Panc1 (cell line): ENCODE results near the gene CD320. TPM values are rescaled to one million over a fixed set of nuclear protein-coding genes. Genes with fewer than 3 reads are reported as not detected.
A peak's percentile ranks its signal among the peaks of the same experiment; 100 is the strongest.
"Not testable (repeated sequence)": the region's sequence is repeated elsewhere in the genome, so short reads cannot be mapped to it uniquely, and the experiment has no call there.

Experiments used
- ATAC-seq: fragments of 200-7000 bp; cut with Tn5 transposase; 2 replicates; pipeline ENCODE4 v1.9.1; 2020; ENCODE audit warnings: mild to moderate bottlenecking, moderate library complexity
- BruUV-seq: library from RNA; stranded (reverse); fragments of 400-500 nt; replicated peaks from 2 replicates; lab custom pipeline; 2021; lab: Mats Ljungman, UMichigan
- CTCF ChIA-PET: fragments of 300-600 bp; sonication (Branson Sonifier 250); formaldehyde crosslinking; loops from one replicate; lab custom pipeline; 2022; ENCODE audit warnings: antibody characterized with exemption; lab: Charles Lee
- POLR2A ChIA-PET: fragments of 300-600 bp; sonication (Branson Sonifier 250); formaldehyde crosslinking; loops from one replicate; lab custom pipeline; 2022; ENCODE audit warnings: antibody characterized with exemption; lab: Charles Lee
- DNase-seq: peaks from one replicate; pipeline ENCODE4 v3.0.0-alpha.2; 2010; ENCODE audit warnings: low read depth, low spot score
- H3K27ac ChIP-seq: 2 replicates; pipeline ENCODE4 v1.5.1; 2011; ENCODE audit warnings: mild to moderate bottlenecking, low read length, inconsistent platforms
- H3K27me3 ChIP-seq: fragments of 200-500 bp; sonication (Bioruptor generic); 2 replicates; pipeline ENCODE4 v1.6.0; 2014; ENCODE audit warnings: low read length, inconsistent platforms; ENCODE audit not compliant: control insufficient read depth, insufficient read depth
- H3K36me3 ChIP-seq: fragments of 200-500 bp; sonication (Bioruptor generic); 2 replicates; pipeline ENCODE4 v1.5.1; 2014; ENCODE audit warnings: inconsistent platforms, mild to moderate bottlenecking, low read length, moderate library complexity; ENCODE audit not compliant: control insufficient read depth, insufficient read depth
- H3K4me1 ChIP-seq: 2 replicates; pipeline ENCODE4 v1.5.1; 2011; ENCODE audit warnings: inconsistent platforms, mild to moderate bottlenecking, low read length, moderate library complexity; ENCODE audit not compliant: control insufficient read depth, insufficient read depth
- H3K4me3 ChIP-seq, 2 experiments: 2 replicates each; pipeline ENCODE4 v1.5.1; 2011 to 2012; ENCODE audit warnings: low read depth in 2 of 2, low read length in 2 of 2, mild to moderate bottlenecking in 2 of 2, inconsistent platforms in 1 of 2, moderate library complexity in 1 of 2
- H3K9me3 ChIP-seq: fragments of 200-500 bp; sonication (Bioruptor generic); 2 replicates; pipeline ENCODE4 v1.5.1; 2014; ENCODE audit warnings: low read depth, mild to moderate bottlenecking, inconsistent platforms, low read length, moderate library complexity; ENCODE audit not compliant: control insufficient read depth, insufficient read depth
- POLR2AphosphoS5 ChIP-seq: IDR thresholded peaks from 2 replicates; pipeline ENCODE4 v1.6.1; 2012; ENCODE audit warnings: mild to moderate bottlenecking, low read depth, low read length, moderate library complexity
- REST ChIP-seq, 2 experiments: IDR thresholded peaks; 2 replicates each; pipeline ENCODE4 v1.6.1; 2011 to 2012; ENCODE audit warnings: low read depth in 2 of 2, control low read depth in 1 of 2, low read length in 1 of 2, mild to moderate bottlenecking in 1 of 2, moderate library complexity in 1 of 2; ENCODE audit not compliant: insufficient read depth in 1 of 2
- SIN3A ChIP-seq: IDR thresholded peaks from 2 replicates; pipeline ENCODE4 v1.6.1; 2012; ENCODE audit warnings: low read depth, mild to moderate bottlenecking, low read length, moderate library complexity, borderline replicate concordance; ENCODE audit not compliant: insufficient read depth
- TCF7L2 ChIP-seq: IDR thresholded peaks from 2 replicates; pipeline ENCODE4 v1.6.1; 2011; ENCODE audit warnings: mild to moderate bottlenecking, low read depth, low read length, inconsistent platforms
- in situ Hi-C: cut with HindIII; loops from 2 replicates; pipeline ENCODE4 v1.10.0; 2016; ENCODE audit warnings: low sequenced_read_pairs, low pct_unique_long_range_greater_than_20kb
- intact Hi-C: fragments of 100-400 bp; cut with micrococcal nuclease; formaldehyde crosslinking; loops from one replicate; pipeline ENCODE4 v1.10.0; 2022; ENCODE audit not compliant: unreplicated experiment
- total RNA-seq: library from RNA; stranded (reverse); gene quantifications from one replicate; pipeline ENCODE4 v1.2.1, GENCODE V29; 2021; ENCODE audit not compliant: unreplicated experiment
- TF ChIP-seq, protein P1 (sequence below): fragments of 450-650 bp; IDR thresholded peaks from 2 replicates; pipeline ENCODE4 v1.5.1; 2017; ENCODE audit warnings: mild to moderate bottlenecking

The CD320 gene
- total RNA-seq, 1 experiment from 2014 or later, result 120 TPM

GRCh38 chr19:8319807-8320520 lies 11.8 kb upstream of the CD320 start:
- Histone ChIP-seq H3K27me3 (no peaks in the 10 kb centered on the region), H3K36me3 (peaks cover 8% of the 10 kb centered on the region), H3K4me3 (peak overlapping the region; percentile 92 to 98), H3K4me1 (peaks cover 14% of the 10 kb centered on the region), H3K9me3 (no peaks in the 10 kb centered on the region), H3K27ac (peak overlapping the region; percentile 94)
- ChIA-PET POLR2A (no interaction called here), CTCF (no interaction called here)
- BruUV-seq, result TSS peak; percentile 91
- in situ Hi-C loops (no loop called here), intact Hi-C loops (no loop called here)
- TF ChIP-seq, protein P1, sequence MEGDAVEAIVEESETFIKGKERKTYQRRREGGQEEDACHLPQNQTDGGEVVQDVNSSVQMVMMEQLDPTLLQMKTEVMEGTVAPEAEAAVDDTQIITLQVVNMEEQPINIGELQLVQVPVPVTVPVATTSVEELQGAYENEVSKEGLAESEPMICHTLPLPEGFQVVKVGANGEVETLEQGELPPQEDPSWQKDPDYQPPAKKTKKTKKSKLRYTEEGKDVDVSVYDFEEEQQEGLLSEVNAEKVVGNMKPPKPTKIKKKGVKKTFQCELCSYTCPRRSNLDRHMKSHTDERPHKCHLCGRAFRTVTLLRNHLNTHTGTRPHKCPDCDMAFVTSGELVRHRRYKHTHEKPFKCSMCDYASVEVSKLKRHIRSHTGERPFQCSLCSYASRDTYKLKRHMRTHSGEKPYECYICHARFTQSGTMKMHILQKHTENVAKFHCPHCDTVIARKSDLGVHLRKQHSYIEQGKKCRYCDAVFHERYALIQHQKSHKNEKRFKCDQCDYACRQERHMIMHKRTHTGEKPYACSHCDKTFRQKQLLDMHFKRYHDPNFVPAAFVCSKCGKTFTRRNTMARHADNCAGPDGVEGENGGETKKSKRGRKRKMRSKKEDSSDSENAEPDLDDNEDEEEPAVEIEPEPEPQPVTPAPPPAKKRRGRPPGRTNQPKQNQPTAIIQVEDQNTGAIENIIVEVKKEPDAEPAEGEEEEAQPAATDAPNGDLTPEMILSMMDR, result no peak
- no peak for TF ChIP-seq SIN3A
- TF ChIP-seq TCF7L2, result no peak
- no peak for TF ChIP-seq POLR2AphosphoS5
- TF ChIP-seq REST (IDR thresholded peaks at IDR 0.05; ENCODE audit: insufficient read depth in 1 of 2, low read depth in 2 of 2, low read length in 1 of 2), result no peak
- DNase-seq, result no peak
- no peak for ATAC-seq

GRCh38 chr19:8318835-8319234 lies 10.7 kb upstream of the CD320 start:
- BruUV-seq, H3K27me3 ChIP-seq, ATAC-seq, DNase-seq, H3K36me3 ChIP-seq, intact Hi-C loops, H3K27ac ChIP-seq, in situ Hi-C loops, H3K9me3 ChIP-seq, H3K4me3 ChIP-seq: not testable (repeated sequence)
- ChIA-PET POLR2A (interaction anchor here (0.6 kb wide), 1 partner anchor 1588 kb away, joined by 3 read pairs; no protein-coding TSS in a partner anchor), CTCF (interaction anchor here (0.6 kb wide), 1 partner anchor 146 kb away, joined by 5 read pairs; no protein-coding TSS in a partner anchor)
- H3K4me1 ChIP-seq, result peaks cover 14% of the 10 kb centered on the region
